CD4-positive, alpha-beta T cell treated with Interleukin-21 for 1 hour (primary cell): ENCODE data around the gene CPSF4.
A peak's percentile ranks its signal among the peaks of the same experiment; 100 is the strongest.

ENCODE experiments used
- DNase-seq: peaks from one replicate; pipeline ENCODE4 v3.0.0-alpha.2; 2020

Gene CPSF4

DNA sequence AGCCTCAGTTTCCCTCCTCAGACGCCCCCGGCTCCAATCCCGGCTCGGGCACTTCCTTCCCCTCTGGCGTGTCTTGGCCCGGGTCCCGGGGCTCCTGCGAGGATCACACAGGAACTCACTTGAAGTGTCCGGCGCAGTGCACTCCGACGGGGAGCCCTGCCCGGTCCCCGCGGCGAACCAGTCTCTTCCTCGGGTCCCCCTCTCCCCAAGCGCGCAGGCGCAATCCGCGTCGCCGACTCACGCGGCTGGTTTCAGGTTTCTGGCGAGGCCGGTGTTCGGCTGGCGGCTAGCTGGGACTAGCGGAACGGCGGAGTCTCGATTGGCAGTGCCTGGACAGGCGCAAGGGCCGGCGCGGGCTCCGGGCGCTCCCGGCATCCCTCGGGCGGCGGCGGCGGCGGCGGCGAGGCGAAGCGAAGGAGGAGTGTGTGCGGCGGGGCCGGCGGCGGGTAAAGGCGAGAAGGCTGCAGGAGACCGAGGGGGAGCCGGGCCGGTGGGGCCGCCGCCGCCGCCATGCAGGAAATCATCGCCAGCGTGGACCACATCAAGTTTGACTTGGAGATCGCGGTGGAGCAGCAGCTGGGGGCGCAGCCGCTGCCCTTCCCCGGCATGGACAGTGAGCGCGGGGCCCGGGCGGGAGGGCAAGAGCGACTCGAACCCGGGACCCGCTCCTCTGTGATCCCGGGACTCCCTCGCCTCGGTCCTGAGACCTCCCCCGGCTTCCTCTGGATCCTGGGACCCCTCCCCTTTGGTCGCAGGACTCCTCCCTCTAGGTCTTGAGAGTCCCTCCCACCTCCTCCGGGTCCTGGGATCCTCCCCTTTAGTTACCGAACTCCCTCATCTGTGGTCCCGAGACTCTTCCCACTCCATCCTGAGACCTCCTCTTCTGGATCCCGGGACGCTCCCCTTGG lies at the start of gene CPSF4, which contains the start of gene PTCD1:
TSS of gene CPSF4 (plus strand) at position 371 of the 908 bp plus-strand sequence. CDS start at position 511, 140 bp downstream.
TSS of gene PTCD1 (minus strand) at position 226 of the 908 bp plus-strand sequence. CDS start 3,556 bp downstream, outside the sequence.
- DNase-seq = peak; percentile 92

DNA sequence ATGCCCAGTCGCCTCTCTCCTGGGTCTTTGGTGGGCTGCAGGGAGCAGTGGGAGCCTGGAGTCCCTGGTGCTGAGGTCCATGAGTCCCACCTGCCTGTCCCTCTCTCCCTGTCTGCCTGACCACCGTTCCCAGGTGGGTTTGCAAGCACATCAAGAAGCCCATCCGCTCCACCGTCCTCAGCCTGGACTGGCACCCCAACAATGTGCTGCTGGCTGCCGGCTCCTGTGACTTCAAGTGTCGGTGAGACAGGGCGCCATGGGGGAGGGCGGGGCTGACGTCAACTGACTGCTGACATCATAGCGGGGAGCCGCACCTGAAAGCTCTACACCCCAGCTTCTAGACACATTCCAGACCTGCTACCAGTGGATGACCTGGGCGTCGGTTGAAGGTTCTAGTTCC lies 49.0 kb upstream of the CPSF4 start:
- no peak for DNase-seq

DNA sequence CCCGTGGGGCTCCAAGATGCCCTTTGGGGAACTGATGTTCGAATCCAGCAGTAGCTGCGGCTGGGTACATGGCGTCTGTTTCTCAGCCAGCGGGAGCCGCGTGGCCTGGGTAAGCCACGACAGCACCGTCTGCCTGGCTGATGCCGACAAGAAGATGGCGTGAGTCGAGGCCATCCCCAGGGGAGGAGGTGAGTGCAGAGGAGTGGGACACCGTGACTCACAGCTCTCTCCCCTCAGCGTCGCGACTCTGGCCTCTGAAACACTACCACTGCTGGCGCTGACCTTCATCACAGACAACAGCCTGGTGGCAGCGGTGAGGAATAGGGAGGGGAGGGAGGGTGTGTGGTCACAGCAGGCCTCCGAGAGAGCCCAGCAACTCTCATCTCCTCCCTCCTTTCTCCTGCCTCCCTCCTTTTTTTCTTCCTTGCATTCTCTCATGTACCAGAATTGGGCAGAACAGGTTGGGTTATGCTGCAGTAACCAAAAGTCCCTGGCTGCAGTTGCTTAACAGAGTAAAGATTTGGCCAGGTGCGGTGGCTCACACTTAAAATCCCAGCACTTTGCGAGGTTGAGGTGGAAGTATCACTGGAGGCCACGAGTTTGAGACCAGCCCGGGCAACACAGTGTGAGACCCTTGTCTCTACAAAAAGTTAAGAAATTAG lies 47.7 kb upstream of the CPSF4 start:
- no peak for DNase-seq

DNA sequence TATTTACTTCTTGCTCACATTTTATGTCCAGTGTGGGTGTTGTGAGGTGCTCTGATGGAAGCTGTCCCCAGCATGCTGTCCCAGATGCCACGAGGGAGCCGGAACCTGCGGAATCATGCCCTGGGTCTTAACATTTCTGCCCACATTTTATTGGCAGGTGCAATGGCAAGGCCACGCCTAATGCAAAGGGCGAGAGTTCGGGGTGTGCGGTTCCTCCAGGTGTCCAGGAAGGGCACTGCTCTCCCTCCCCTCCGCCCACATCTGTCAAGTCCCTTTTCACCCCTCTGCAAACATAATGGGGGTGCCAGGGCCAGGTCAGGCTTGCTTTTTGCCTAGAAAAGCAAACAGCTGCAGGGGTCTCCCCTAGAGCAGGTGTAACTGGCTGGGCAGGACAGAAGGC lies 46.7 kb upstream of the CPSF4 start:
- no peak for DNase-seq

DNA sequence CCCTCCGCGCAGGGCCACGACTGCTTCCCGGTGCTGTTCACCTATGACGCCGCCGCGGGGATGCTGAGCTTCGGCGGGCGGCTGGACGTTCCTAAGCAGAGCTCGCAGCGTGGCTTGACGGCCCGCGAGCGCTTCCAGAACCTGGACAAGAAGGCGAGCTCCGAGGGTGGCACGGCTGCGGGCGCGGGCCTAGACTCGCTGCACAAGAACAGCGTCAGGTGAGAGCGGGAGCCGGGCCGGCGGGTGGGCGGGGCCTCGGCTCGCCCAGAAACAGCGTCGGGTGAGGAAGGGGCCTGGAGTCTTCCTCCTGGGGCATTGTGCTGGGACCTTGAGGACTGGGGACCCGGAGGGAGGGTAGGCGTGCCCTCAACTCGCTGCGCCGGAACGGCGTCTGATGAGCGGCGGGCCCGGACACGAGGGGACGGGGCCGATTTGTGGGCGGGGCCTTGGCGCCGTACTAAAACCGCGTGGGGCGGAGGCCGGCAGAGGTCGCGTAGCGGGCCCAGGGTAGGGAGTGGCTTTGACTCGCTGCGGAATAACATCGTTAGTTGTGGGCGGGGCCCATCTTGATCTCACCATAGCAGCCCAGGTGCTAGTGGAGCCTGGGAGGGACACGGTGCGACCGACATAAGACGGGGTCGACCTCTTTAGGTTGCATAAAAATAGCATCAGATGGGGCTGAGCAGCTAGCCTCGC lies 45.9 kb upstream of the CPSF4 start:
- DNase-seq = peak; percentile 90

DNA sequence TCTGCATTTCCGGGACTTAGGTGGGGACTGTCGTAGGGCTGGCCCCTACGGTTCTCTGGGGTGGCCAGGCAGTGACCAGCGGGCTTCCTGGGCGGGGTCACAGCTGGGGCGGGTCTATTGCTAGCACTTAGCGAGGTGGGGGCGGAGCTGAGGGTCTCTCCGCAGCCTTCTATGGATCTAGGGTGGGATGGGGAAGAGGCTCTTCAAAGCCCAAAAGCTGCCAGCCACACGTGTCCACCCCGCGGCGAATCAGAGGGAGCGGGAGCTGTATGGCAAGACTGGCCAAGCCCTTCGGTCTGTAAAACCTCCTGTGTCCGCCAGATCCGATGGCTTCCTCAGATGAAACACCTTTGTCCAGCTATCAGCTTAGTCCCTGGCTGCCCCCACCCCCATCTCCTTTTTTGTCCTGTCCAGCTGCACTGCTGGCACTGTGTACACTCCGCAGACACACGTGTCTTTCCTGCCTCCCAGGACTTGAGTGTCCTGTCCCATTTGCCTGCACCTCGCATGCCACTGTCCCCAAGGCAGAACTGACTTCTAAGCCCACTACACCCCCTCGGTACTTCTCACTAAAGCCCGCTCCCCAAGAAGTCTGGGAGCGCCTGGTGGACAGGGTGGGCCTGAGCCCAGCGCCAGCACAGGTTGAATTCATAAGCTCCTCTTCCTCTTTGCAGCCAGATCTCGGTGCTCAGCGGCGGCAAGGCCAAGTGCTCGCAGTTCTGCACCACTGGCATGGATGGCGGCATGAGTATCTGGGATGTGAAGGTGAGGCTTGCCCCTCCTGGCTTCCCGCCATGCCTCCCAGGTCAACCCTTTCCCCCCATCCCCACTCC lies 45.2 kb upstream of the CPSF4 start:
- no peak for DNase-seq

DNA sequence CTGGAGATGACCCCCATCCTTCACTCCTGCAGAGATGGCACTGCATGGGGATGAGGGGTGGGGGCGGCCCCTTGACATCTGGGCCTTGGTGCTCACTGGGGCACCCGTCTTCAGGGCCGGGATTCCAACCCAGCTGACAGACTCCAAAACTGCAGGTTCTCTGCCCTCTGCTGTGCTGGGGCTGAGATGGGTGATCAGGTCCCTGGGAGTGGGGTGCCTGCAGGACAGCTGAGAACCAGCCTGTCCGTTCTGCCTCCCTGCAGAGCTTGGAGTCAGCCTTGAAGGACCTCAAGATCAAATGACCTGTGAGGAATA lies 44.6 kb upstream of the CPSF4 start:
- DNase-seq = no peak

DNA sequence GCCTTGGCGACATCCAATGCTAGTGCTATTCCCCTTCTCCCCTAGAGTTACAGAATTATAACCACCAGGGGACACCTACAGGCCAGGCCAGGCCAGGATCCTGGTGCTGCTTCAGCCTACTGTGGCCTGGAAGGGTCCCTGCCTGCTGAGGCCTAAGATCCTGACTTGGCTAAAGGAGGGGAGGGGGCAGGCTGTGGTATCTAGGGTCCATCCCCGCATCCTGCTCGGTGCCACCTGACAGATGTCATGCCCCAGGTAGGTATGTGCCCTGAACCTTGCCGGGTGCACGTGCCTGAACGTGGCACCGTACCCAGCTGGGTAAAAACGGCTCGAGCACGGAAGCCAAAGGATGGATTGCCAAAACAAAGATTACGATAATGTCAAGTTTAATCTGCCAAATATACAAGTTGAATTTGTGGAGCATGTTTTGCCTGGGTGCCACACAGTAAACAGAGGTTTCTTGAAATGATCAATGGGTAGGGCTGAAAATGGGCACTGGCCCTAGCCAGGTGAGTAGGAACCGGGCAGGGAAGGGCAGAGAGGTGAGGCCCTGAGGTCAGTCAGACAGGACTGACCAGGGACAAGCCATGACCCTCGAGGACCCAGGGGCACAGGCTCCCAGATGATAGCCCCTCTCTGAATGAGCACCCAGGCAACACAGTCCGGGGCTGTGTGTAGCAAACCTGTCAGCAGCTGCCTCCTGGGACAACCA lies 43.0 kb upstream of the CPSF4 start:
- DNase-seq = no peak

DNA sequence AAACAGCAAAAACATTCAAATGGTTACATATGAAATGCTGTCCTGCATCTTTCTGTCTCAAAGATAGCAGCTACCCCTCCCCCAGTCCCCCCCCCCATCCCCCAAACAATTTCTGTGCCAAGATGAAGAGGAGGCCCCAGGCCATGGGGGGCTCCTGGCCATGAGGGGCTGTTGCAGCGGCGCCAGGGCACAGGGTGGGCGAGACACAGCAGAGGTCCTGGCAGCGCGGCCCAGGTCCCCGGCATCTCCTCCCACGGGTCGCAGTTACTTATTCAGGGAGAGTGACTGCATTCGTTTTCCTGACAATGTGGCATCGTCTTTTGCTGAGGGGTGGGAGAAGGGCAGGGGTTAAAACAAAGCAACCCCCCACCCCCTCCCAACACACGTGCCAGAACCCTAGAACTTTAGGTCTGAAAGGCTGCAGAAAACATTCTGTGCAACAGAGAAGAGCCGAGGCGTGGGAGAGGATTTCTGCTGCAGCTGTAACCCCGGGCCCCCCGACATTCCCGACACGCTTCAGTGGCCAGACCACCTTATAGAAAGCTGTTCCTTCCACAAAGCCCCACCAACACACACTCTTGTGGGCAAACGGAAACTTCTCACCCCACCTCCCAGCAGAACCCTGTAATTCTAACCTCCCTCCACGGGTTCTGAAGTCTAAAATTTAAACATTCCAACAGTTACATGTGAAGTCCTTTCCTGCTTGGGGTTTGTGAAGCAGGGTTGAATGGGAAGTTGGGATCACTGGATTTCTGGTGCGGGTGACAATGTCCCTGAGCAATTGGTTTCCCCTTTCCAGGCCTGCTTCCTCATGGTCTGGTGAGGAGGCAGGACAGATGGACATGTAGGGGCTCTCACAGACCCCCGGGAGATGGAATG lies 42.1 kb upstream of the CPSF4 start:
- DNase-seq = no peak

DNA sequence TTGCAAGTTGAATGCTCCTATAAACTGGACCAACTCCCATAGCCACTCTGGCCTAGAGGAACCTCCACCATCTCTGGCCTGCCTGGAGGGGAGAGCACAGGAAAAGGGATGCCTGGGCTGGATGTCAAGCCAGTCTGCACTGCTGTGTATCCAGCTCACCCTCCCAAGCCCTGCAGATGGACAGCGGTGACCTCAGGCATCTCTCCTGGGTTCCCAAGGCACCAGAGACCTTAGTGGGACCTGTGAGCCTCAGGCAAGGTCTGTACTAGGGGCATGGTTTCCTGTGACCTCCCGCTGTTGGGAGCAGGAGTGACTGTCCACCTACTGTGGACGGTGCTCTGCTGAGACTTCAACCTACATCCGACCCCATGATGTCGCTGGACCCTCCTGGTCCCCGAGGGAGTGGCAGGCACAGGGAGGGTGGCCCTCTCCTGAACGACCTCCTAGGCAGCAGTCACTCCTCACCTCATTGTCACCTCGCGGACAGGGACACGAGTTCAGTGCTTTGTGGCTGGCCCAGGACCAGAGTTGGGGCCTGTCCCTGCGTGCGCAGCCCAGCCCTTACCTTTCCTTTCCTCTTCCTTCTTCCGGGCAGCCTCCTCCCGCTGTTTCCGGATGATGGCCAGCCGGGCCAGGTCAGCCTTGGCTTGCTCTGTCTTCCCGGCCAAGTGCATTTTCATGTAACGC lies 41.3 kb upstream of the CPSF4 start:
- DNase-seq = no peak

DNA sequence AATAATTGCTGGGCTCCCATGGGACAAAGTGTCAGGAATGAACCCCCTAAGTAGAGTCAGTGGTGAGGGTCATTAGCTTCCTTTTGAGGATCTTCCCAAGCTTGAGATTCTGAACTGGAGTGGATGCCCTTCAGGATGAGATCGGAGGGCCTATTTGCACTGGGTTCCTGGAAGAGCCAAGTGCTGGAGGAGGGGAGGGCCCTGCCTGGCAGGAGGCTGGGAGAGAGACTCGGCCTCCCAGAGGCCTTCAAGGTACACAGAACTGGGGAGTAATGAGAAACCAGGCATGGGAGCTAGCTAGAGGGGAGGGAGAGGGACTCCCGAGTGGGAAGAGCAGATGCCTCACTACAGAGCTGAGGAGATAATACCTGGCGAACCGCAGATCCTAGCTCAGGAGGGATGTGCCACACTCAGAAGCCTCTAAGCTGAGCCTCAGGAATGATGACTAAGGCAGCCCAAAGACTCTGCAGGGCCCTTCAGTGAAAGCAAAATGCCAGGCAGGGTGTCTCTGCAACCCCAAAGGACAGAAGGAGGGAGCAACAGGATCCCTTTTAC lies 39.8 kb upstream of the CPSF4 start:
- DNase-seq = no peak

DNA sequence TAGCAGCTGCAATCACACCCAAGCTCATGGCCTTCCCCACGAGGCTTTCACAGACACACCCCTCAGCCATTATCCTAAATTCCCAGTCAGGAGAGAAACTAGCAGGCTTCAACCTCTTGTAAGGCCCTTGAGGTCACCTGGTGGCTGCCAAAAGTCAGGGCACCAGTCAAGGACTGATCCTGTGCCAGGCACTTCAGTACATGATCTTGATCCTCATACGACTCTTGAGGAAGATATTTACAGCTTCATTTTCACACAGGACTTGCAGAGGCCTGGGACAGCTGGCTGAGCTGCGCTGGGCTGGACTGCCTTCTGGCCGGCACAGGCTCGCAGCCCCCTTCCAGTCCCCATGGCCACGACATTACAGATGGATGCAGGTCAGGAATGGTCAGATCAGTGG lies 39.1 kb upstream of the CPSF4 start:
- DNase-seq = no peak

DNA sequence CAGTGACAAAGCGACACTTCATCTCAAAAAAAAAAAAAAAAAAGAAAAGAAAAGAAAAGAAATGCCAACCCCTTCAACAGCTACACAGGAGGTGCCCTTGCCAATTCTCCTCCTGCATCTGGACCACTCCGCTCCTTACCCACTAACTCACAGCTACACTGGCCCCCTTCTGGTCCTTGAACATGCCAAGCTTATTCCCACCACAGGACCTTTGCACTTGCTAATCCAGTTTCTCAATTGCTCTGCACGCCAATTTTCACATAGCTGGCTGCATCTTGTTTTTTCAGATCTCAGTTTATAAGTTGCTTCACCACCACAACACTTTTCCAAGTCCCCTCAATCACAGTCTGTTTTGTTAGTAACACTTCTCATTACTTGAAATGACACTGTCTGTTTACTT lies 35.9 kb upstream of the CPSF4 start:
- no peak for DNase-seq

DNA sequence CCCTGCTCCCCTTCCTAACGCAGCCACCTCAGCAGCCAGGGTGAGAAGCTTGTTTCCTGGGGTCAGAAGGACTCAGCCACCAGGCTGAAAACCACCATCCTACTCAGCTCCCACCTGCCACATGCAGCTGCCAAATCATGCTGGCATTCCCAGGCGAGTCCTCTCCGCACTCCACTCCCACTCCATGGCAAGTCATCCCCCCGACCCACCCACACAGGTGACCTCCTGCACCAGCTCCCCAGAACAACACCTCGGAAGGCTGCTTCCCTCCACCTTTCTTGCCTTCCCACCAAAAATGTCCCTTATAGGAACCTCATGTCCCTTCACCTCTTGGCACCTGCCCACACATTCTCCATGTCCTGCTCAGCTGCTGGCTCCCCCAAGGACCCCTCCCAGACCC lies 35.0 kb upstream of the CPSF4 start:
- DNase-seq = no peak

DNA sequence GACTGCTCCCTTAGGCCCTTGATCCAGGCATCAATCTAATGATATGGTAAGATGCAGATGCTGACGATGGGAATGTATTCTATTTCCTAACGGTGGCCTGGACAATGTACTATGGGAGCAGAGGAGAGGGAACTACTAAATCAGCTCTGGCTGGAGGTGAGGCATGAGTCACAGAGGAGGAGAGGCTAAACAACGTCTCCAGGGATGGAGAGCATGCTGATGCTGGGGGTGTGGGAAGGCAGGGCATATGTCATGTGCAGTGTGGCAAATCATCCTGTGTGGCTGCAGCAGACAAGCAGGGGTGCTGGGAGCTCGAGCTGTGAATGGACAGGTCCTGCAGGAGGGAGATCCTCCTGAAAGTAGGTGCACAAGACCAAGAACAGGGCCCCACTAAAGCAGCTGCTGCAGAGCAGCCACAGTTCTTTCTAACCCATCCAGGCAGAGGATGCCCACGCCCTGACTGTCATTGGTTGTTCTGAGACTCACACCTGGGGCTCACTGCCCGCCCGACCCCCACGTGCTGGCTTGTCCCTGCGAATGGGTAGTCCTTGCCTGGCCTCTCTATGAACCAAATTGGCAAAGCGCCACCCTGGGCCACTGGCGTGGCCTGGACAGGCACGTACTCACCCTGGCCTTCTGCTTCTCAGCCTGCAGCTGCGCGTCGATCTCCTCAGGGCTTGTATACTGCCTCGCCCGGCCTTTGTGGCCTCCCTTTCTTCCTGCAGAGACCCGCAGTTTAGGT lies 34.3 kb upstream of the CPSF4 start:
- DNase-seq = no peak

DNA sequence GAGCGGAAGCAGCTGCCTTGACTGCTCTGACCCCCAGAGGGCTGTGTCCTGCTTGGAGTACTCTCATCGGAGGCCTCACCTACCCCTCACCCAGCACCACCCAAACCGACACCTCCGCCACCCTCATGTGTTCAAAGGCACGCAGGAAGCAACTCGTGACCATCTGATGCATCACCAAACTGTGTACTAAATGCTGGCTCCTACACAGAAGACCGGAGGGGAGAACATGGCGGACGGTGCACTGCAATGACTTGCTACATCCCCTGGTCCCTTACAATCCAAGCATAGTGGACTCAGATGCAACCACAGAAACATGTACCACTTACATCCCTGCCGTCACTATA lies 33.8 kb upstream of the CPSF4 start:
- DNase-seq = no peak

DNA sequence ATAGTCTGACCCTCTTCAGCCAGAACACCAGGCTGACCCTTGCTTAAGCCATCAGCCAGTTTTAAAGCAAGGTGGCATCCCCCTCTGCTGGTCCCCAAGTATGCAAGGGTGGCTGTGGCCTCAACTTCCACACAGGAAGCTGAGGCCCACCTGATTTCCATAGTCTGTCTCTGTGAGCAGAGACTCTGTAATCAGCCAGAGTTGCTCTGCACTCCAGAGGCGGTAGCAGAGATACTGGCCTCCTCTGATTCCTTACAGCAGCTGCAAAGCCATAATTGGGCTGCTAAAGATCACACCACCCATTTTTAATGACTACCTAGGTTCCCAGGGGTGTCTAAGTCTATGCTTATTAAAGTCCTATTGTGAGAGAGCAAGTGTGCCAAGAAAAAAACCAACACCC lies 32.2 kb upstream of the CPSF4 start:
- DNase-seq = no peak

DNA sequence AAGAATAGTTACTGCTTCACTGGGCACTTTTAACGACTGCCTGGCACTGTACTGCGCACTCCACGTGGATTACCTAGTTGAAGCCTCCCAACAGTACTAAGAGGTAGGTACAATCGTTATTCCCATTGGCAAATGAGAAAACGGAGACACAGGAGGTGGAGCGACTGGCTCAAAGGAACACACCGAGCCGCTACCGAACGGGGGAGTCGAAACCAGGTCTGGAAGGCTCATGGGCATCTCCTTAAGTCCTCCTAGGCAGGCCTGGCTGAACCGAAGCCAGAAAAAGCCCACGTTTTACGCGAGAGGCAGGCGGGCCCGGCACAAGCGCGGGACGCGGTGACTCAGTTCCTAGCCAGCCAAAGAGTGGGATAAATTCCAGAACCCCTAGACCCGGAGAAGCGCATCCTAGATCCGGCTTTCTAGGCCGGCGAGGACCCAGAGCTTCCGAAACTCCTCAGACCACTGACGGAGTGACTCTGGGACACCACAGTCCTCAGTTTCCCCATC lies 30.8 kb upstream of the CPSF4 start:
- DNase-seq = peak; percentile 35
